Right hindlimb (tissue), 1 donor: ENCODE results near the gene TXNRD2.
"Not testable (repeated sequence)": the region's sequence is repeated elsewhere in the genome, so short reads cannot be mapped to it uniquely, and the experiment has no call there.

Experiments used
- DNase-seq: peaks from one replicate; pipeline ENCODE4 v3.0.0-alpha.2; 2018

The TXNRD2 gene

GRCh38 chr22:19841641-19842392 lies 99.8 kb downstream of the TXNRD2 start:
- DNase-seq, result no peak

GRCh38 chr22:19840955-19841640 lies 100.5 kb downstream of the TXNRD2 start:
- no peak for DNase-seq

GRCh38 chr22:19840059-19840458 lies 101.6 kb downstream of the TXNRD2 start:
- no peak for DNase-seq

- DNase-seq, result no peak
Observed at GRCh38 chr22:19837915-19838314, 103.7 kb downstream of the TXNRD2 start.

GRCh38 chr22:19836512-19836911 lies 105.1 kb downstream of the TXNRD2 start:
- no peak for DNase-seq

- DNase-seq, result no peak
Observed at GRCh38 chr22:19834599-19834998, 107.0 kb downstream of the TXNRD2 start.

GRCh38 chr22:19833327-19833726 lies 108.3 kb downstream of the TXNRD2 start:
- DNase-seq, result not testable (repeated sequence)

GRCh38 chr22:19832476-19833108 lies 109.0 kb downstream of the TXNRD2 start:
- no peak for DNase-seq

GRCh38 chr22:19831979-19832378 lies 109.6 kb downstream of the TXNRD2 start:
- not testable (repeated sequence) for DNase-seq

- DNase-seq, result no peak
Observed at GRCh38 chr22:19831016-19831415, 110.6 kb downstream of the TXNRD2 start.

GRCh38 chr22:19828035-19828401 lies 113.6 kb downstream of the TXNRD2 start:
- DNase-seq, result no peak

GRCh38 chr22:19827341-19828034 lies 114.1 kb downstream of the TXNRD2 start:
- no peak for DNase-seq

- no peak for DNase-seq
Observed at GRCh38 chr22:19826619-19826950, 115.0 kb downstream of the TXNRD2 start.

- no peak for DNase-seq
Observed at GRCh38 chr22:19825904-19826618, 115.6 kb downstream of the TXNRD2 start.
